Kidney epithelial cell (primary cell): ENCODE measurements around the gene RHBDF2. TPM values are rescaled to one million over a fixed set of nuclear protein-coding genes. Genes with fewer than 3 reads are reported as not detected.
A peak's percentile ranks its signal among the peaks of the same experiment; 100 is the strongest.
"Not testable (repeated sequence)": the region's sequence is repeated elsewhere in the genome, so short reads cannot be mapped to it uniquely, and the experiment has no call there.

Source experiments
- DNase-seq: peaks from one replicate; pipeline ENCODE4 v3.0.0-alpha.2; 2010; ENCODE audit warnings: low read depth
- H3K27me3 ChIP-seq: 2 replicates; pipeline ENCODE4 v1.6.0; 2011; ENCODE audit warnings: low read length; ENCODE audit not compliant: control insufficient read depth, insufficient read depth
- H3K36me3 ChIP-seq: 2 replicates; pipeline ENCODE4 v1.5.1; 2011; ENCODE audit warnings: low read length; ENCODE audit not compliant: control insufficient read depth, insufficient read depth
- H3K4me3 ChIP-seq: 2 replicates; pipeline ENCODE4 v1.5.1; 2011; ENCODE audit warnings: low read depth, mild to moderate bottlenecking, control low read depth, low read length
- CTCF ChIP-seq: IDR thresholded peaks from 2 replicates; pipeline ENCODE4 v1.5.1; 2011; ENCODE audit warnings: mild to moderate bottlenecking, moderate library complexity, low read length, control low read depth, inconsistent platforms; ENCODE audit not compliant: insufficient read depth, poor library complexity, severe bottlenecking
- total RNA-seq: library from RNA; depleted of rRNA; stranded (reverse); fragments of >200 nt; gene quantifications from 2 replicates; pipeline ENCODE4 v1.2.3, GENCODE V29; 2015

Gene RHBDF2
- total RNA-seq, 1 donor from 2014 or later: 101 TPM

- Histone ChIP-seq H3K36me3 (no peaks in the 10 kb centered on the region), H3K4me3 (no peak overlapping the region), H3K27me3 (peaks cover 2% of the 10 kb centered on the region)
- no peak for DNase-seq
- TF ChIP-seq CTCF: no peak
Observed at GRCh38 chr17:76512366-76513305, 11.4 kb upstream of the RHBDF2 start.

- no peak for TF ChIP-seq CTCF
- DNase-seq: no peak
- no peak overlapping the region for H3K4me3 ChIP-seq
Observed at GRCh38 chr17:76511668-76512365, 10.6 kb upstream of the RHBDF2 start.

GRCh38 chr17:76510831-76511244 is 9.6 kb upstream of the RHBDF2 start:
- H3K36me3 ChIP-seq: no peaks in the 10 kb centered on the region
- H3K27me3 ChIP-seq: peaks cover 2% of the 10 kb centered on the region
- TF ChIP-seq CTCF: no peak
- DNase-seq: no peak
- H3K4me3 ChIP-seq: no peak overlapping the region

More at GRCh38 chr17:76511668-76512365, 10.6 kb upstream of the RHBDF2 start:
- peaks cover 2% of the 10 kb centered on the region for H3K27me3 ChIP-seq
- H3K36me3 ChIP-seq: no peaks in the 10 kb centered on the region

- H3K27me3 ChIP-seq, DNase-seq, H3K36me3 ChIP-seq, H3K4me3 ChIP-seq: not testable (repeated sequence)
Observed at GRCh38 chr17:76508472-76509063, 7.3 kb upstream of the RHBDF2 start.

GRCh38 chr17:76506408-76507345 is 5.5 kb upstream of the RHBDF2 start:
- no peak overlapping the region for H3K4me3 ChIP-seq
- H3K27me3 ChIP-seq: peaks cover 2% of the 10 kb centered on the region
- no peaks in the 10 kb centered on the region for H3K36me3 ChIP-seq
- peak; percentile 79 for TF ChIP-seq CTCF
- no peak for DNase-seq
